VCaP (cell line): ENCODE data around the gene PRG2.

Experiments used
- H3K27ac ChIP-seq: fragments of 450-650 bp; 2 replicates; pipeline ENCODE4 v1.5.1; 2017
- TF ChIP-seq, protein P1 (sequence below): fragments of 450-650 bp; conservative IDR thresholded peaks from 2 replicates; pipeline ENCODE4 v1.5.1; 2017; ENCODE audit warnings: mild to moderate bottlenecking, moderate library complexity

The PRG2 gene

DNA sequence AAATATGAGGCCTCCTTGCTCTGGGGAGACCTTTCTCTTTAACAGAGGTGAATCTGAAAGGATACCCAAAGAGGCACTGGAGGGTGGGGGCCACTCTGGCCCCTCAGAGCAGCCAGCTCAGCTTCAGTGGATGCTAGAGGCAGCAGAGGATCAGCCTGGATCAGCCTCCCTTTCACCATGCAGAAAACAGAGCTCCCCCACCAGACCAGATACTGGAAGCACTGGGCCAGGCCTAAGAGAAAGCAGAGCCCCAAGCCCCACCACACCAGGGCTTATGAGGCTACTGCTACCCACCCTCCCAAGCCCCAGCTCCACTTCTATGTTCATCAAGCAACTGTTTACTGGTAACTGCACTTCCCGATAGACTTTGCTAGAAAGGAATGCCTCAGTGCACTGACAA, 40.5 kb upstream of the PRG2 start:
- H3K27ac ChIP-seq: no peak overlapping the region
- TF ChIP-seq, protein P1, sequence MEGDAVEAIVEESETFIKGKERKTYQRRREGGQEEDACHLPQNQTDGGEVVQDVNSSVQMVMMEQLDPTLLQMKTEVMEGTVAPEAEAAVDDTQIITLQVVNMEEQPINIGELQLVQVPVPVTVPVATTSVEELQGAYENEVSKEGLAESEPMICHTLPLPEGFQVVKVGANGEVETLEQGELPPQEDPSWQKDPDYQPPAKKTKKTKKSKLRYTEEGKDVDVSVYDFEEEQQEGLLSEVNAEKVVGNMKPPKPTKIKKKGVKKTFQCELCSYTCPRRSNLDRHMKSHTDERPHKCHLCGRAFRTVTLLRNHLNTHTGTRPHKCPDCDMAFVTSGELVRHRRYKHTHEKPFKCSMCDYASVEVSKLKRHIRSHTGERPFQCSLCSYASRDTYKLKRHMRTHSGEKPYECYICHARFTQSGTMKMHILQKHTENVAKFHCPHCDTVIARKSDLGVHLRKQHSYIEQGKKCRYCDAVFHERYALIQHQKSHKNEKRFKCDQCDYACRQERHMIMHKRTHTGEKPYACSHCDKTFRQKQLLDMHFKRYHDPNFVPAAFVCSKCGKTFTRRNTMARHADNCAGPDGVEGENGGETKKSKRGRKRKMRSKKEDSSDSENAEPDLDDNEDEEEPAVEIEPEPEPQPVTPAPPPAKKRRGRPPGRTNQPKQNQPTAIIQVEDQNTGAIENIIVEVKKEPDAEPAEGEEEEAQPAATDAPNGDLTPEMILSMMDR: no peak

DNA sequence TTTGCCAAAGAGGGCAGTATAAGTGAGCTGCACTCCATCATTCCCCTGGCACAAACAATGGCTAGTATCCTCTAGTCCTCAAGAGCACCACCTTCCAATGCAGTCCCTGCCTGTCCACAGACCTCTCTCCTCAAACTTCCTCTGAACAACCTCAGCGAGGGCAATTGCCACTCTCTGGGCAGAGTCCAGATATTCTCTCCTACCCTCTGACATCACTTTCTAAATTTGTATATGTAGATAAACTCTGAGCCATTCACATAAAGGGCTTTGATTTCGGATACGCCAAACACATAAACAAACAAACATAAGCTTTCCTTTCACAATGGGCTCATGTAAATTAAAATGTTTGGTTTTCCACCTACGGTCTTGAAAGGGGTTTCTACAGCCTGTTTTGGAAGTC, 39.5 kb upstream of the PRG2 start:
- no peak overlapping the region for H3K27ac ChIP-seq
- TF ChIP-seq, protein P1: no peak

DNA sequence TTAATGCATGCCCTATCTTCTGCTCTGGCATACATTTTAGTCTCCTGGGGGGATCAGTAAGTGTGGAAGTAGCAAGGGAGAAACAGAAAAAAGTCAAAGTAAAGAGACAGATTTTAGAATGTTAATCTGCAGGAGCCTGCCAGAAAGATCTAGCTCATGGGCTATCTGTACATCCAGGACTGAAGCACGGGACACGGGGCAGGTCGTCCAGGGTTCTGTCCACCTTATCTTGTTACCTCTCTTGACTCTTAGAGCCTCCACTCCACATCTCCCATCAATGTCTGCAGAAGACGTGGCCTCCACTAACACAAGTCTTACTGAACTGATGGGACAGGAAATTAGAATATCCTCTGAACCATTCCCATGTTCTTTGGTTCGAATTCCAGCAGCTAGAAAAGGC, 38.2 kb upstream of the PRG2 start:
- TF ChIP-seq, protein P1: no peak
- no peak overlapping the region for H3K27ac ChIP-seq

GRCh38 chr11:57427727-57428082, 37.3 kb upstream of the PRG2 start:
- TF ChIP-seq, protein P1: no peak
- H3K27ac ChIP-seq: peak overlapping the region; percentile 51

DNA sequence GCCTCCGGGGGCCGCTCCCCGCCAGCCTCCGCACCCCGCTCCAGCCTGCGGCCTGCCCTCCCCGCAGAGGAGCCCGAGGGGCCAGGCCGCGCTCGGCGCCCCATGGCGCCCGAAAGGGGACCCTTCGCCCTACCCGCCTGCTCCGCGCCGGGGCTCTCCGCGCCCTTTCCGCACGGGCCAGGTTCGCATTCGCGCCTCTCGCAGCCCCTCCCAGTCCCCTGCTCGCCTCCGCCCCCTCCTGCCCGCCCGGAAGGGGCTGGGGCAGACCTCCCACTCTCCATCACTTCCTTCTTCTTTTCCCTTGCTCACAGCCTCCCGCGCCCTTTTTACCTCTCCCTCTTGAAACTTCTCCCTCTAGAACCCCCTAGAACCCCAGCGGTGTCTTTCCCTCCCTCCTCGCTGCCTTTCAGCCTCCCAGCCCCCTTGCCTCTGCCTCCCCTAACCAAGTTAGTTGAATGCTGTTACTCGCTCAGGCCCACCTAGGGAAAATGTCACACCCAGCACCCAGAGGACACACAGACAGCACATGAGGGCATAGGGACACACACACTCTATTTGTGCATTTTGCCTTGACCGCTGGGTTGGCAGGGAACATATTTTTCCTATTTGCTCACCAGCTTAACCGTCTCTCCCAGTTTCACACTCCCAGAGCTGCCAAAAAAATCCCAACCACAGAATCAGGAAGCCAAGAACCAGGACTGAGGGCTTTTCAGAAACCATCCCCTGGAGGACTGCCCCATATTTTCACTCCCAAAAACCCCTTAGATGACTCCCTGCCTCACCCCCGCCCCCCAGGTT, 36.7 kb upstream of the PRG2 start, which contains the start of gene SLC43A3:
Gene SLC43A3 (minus strand): TSS at position 193 of the 798 bp plus-strand sequence. CDS start 949 bp downstream, outside the sequence.
- TF ChIP-seq, protein P1: no peak

GRCh38 chr11:57426439-57426928, 36.0 kb upstream of the PRG2 start:
- peak overlapping the region; percentile 51; the same call in 1 of the 2 replicates for H3K27ac ChIP-seq
- TF ChIP-seq, protein P1: no peak

More for the DNA sequence above, 36.7 kb upstream of the PRG2 start, which contains the start of gene SLC43A3:
- H3K27ac ChIP-seq: peak within 1 kb of the TSS; percentile 51

GRCh38 chr11:57425565-57426438, 35.4 kb upstream of the PRG2 start:
- no peak overlapping the region for H3K27ac ChIP-seq

More at GRCh38 chr11:57425565-57426438, 35.4 kb upstream of the PRG2 start:
- TF ChIP-seq, protein P1: no peak
